Suprapubic skin (tissue), 4 donors: ENCODE data around the gene SH3RF1. TPM values are rescaled to one million over a fixed set of nuclear protein-coding genes. Genes with fewer than 3 reads are reported as not detected.
"Not testable (repeated sequence)": the region's sequence is repeated elsewhere in the genome, so short reads cannot be mapped to it uniquely, and the experiment has no call there.

Experiments used
- DNase-seq, 2 donors: peaks; one replicate each; pipeline ENCODE4 v3.0.0-alpha.2; 2019; ENCODE audit warnings: low spot score in 2 of 2
- H3K27ac ChIP-seq: fragments of 200-600 bp; sonication (generic); one replicate; pipeline ENCODE4 v1.5.1; 2019
- H3K27me3 ChIP-seq: fragments of 200-600 bp; sonication (generic); one replicate; pipeline ENCODE4 v1.5.1; 2019
- H3K36me3 ChIP-seq: fragments of 200-600 bp; sonication (generic); one replicate; pipeline ENCODE4 v1.5.1; 2019
- H3K4me1 ChIP-seq: fragments of 200-600 bp; sonication (generic); one replicate; pipeline ENCODE4 v1.5.1; 2019
- H3K4me3 ChIP-seq: fragments of 200-600 bp; sonication (generic); one replicate; pipeline ENCODE4 v1.5.1; 2019; ENCODE audit warnings: mild to moderate bottlenecking
- H3K9me3 ChIP-seq: fragments of 200-600 bp; sonication (generic); one replicate; pipeline ENCODE4 v1.5.1; 2019
- EP300 ChIP-seq: sonication (generic); formaldehyde crosslinking; IDR thresholded peaks from one replicate; pipeline ENCODE4 v1.6.1; 2017; ENCODE audit warnings: antibody characterized with exemption
- POLR2A ChIP-seq, 2 donors: fragments of 450-650 bp; IDR thresholded peaks; one replicate each; pipeline ENCODE4 v1.6.1; 2017; ENCODE audit warnings: antibody characterized with exemption in 2 of 2, mild to moderate bottlenecking in 2 of 2, moderate library complexity in 2 of 2
- POLR2AphosphoS5 ChIP-seq, 3 donors: sonication (generic); formaldehyde crosslinking; IDR thresholded peaks; one replicate each; pipeline ENCODE4 v1.6.1; 2017; ENCODE audit warnings: antibody characterized with exemption in 3 of 3
- whole genome bisulfite sequencing: methylation state at CpG from one replicate; pipeline ENCODE4 v1.1.5; 2018; 5-methylcytosine and 5-hydroxymethylcytosine counted together
- total RNA-seq, 4 donors: library from RNA; depleted of rRNA; stranded (reverse); fragments of >200 nt; gene quantifications; one replicate each; pipeline ENCODE4 v1.1.0, GENCODE V29; 2016
- TF ChIP-seq, protein P1 (sequence below), 2 donors: fragments of 200-600 bp in 1 of 2; fragments of 450-650 bp in 1 of 2; sonication (generic) in 1 of 2; IDR thresholded peaks; one replicate each; pipeline ENCODE4 v1.5.1; 2016 to 2019; ENCODE audit warnings: antibody characterized with exemption in 2 of 2, mild to moderate bottlenecking in 1 of 2, moderate library complexity in 1 of 2

The SH3RF1 gene
- total RNA-seq, 4 donors from 2014 or later = 10.8 to 18.1 (median 15.0) TPM

DNA sequence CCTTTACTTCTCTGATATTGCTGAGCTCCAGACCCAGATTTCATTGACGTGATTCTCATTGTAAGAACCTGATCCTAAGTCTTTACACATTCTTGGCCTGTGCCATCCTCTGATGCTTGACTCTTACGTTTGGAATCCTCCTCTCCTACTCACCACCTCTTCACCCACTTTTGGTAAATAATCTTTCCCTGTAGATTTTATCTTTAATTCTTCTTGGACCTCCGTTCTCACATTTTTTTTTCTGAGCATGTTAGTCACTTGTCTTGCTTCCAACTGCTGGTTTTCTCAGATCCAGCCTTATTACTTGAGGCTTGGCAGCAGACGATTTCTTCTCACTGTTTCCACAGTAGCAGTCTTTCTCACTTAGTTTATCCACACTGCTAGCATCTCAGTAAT lies 12.4 kb upstream of the SH3RF1 start:
- no peak overlapping the region for H3K4me3 ChIP-seq
- no peaks in the 10 kb centered on the region for H3K4me1 ChIP-seq
- H3K9me3 ChIP-seq = no peaks in the 10 kb centered on the region
- DNase-seq = no peak
- no peaks in the 10 kb centered on the region for H3K36me3 ChIP-seq
- H3K27ac ChIP-seq = no peak overlapping the region
- WGBS = 36% methylated on average over 4 of the region's 4 CpGs
- TF ChIP-seq POLR2A (IDR thresholded peaks at IDR 0.05) (no peak), EP300 (no peak), POLR2AphosphoS5 (IDR thresholded peaks at IDR 0.05) (no peak)
- TF ChIP-seq, protein P1, sequence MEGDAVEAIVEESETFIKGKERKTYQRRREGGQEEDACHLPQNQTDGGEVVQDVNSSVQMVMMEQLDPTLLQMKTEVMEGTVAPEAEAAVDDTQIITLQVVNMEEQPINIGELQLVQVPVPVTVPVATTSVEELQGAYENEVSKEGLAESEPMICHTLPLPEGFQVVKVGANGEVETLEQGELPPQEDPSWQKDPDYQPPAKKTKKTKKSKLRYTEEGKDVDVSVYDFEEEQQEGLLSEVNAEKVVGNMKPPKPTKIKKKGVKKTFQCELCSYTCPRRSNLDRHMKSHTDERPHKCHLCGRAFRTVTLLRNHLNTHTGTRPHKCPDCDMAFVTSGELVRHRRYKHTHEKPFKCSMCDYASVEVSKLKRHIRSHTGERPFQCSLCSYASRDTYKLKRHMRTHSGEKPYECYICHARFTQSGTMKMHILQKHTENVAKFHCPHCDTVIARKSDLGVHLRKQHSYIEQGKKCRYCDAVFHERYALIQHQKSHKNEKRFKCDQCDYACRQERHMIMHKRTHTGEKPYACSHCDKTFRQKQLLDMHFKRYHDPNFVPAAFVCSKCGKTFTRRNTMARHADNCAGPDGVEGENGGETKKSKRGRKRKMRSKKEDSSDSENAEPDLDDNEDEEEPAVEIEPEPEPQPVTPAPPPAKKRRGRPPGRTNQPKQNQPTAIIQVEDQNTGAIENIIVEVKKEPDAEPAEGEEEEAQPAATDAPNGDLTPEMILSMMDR (IDR thresholded peaks at IDR 0.05) = no peak
- H3K27me3 ChIP-seq = no peaks in the 10 kb centered on the region

DNA sequence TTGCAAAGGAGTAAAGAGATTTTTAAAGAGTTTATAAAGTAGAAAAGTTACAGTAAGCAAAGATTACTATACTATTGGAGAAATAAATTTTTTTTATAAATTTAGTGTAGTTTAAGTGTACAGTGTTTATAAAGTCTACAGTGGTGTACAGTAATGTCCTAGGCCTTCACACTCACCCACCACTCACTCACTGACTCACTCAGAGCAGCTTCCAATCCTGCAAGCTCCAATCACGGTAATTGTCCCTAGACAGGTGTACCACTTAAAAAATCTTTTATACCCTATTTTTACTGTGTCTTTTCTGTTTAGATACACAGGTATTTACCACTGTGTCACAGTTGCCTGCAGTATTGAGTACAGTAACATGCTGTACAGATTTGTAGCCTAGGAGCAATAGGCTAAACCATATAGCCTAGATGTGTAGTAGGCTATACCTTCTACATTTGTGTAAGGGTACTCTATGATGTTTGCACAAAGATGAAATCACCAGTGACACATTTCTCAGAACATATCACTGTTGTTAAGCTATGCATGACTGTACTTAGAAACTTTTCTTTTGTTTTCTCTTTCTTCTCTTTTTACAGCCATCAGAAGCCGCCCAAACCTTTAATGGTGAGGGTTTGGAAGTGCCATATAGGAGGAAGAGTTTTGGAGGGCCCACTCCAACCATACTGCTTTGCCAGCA lies 11.8 kb upstream of the SH3RF1 start:
- DNase-seq = no peak
- H3K27ac ChIP-seq = no peak overlapping the region
- 91% methylated on average over 2 of the region's 2 CpGs for WGBS
- TF ChIP-seq, protein P1 (IDR thresholded peaks at IDR 0.05) = no peak
- TF ChIP-seq EP300 = no peak
- TF ChIP-seq POLR2AphosphoS5 (IDR thresholded peaks at IDR 0.05) = no peak
- TF ChIP-seq POLR2A (IDR thresholded peaks at IDR 0.05) = no peak
- no peak overlapping the region for H3K4me3 ChIP-seq
- H3K27me3 ChIP-seq = no peaks in the 10 kb centered on the region
- H3K4me1 ChIP-seq = no peaks in the 10 kb centered on the region
- no peaks in the 10 kb centered on the region for H3K9me3 ChIP-seq
- H3K36me3 ChIP-seq = no peaks in the 10 kb centered on the region

DNA sequence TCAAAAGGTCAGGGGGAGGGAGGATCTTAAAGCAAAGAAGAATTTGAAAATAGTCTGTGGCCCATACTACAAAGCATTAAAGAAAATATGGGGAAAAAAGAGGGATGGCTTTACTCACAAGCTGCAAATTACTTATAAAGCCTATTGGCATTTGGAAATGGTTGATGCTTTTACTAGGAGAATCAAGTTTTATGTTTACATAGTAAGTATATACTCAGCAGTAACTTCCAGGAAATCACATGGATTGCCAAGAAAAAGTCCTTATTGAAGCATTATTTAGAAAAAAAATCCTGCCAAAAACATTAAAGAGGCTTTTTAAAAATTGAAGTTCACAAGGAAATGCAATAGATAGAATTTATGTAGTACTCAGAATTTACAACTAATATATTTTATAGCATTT lies 8.4 kb upstream of the SH3RF1 start:
- Histone ChIP-seq H3K4me3 (no peak overlapping the region), H3K27ac (no peak overlapping the region), H3K27me3 (no peaks in the 10 kb centered on the region), H3K9me3 (no peaks in the 10 kb centered on the region), H3K36me3 (no peaks in the 10 kb centered on the region), H3K4me1 (no peaks in the 10 kb centered on the region)
- no peak for DNase-seq
- TF ChIP-seq, protein P1 (IDR thresholded peaks at IDR 0.05) = no peak
- TF ChIP-seq POLR2AphosphoS5 (IDR thresholded peaks at IDR 0.05) (no peak), EP300 (no peak), POLR2A (IDR thresholded peaks at IDR 0.05) (no peak)

DNA sequence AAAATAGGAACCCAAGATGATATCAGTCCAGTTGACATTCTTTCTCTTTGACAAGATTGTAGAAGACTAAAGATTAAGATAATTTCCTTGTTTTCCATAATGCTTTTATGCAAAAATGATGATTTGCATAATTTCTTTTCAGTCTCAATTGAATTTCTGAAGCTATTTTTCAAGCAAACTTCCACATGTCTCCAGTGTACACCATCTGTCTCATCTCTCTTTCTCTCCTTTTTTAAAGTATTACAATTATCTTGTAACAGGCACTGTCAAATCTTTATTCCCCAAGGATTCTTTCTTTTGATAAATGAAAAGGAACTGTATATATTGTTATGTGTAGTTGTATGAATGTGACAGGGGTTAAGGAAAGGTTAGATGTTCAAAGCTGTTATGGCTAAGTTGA lies 7.9 kb upstream of the SH3RF1 start:
- no peak for DNase-seq
- no peak for TF ChIP-seq POLR2AphosphoS5 (IDR thresholded peaks at IDR 0.05)
- TF ChIP-seq POLR2A (IDR thresholded peaks at IDR 0.05) = no peak
- TF ChIP-seq EP300 = no peak
- TF ChIP-seq, protein P1 (IDR thresholded peaks at IDR 0.05) = no peak
- Histone ChIP-seq H3K9me3 (no peaks in the 10 kb centered on the region), H3K27me3 (no peaks in the 10 kb centered on the region), H3K4me1 (no peaks in the 10 kb centered on the region), H3K27ac (no peak overlapping the region), H3K36me3 (no peaks in the 10 kb centered on the region), H3K4me3 (no peak overlapping the region)

DNA sequence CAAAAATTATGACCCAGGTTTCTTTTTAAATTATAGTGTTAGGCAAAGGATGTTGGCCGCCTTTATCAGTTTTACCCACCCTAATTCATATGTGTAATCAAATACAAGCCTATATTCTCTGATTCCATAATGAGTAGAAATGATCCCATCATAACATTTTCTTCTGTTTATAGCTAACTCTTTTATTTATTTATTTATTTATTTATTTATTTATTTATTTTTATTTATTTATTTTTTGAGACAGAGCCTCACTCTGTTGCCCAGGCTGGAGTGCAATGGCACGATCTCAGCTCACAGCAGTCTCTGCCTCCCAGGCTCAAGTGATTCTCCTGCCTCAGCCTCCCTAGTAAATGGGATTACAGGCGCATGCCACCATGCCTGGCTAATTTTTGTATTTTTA lies 7.1 kb upstream of the SH3RF1 start:
- 95% methylated on average over 3 of the region's 3 CpGs for WGBS
- H3K9me3 ChIP-seq, H3K27me3 ChIP-seq, H3K27ac ChIP-seq, DNase-seq, H3K36me3 ChIP-seq, H3K4me1 ChIP-seq, H3K4me3 ChIP-seq: not testable (repeated sequence)

DNA sequence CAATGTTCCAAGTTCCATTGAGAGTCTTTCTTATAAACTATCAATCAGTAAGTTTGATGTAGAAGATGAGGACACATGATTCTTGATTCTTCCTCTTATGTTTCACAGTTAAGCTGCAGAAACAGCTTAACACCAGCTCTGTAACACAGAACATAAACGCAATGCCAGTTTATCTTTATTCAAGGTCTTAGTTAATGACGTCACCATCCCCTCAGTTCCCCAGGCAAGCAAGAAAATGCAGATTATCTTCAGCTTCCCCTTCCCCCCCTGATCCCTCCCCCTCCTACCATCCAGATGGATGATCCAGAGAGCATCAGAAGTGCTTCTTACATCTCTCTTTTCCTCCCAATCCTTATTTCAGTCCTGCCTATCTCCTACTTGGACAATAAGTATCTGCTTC lies 4.4 kb upstream of the SH3RF1 start:
- Histone ChIP-seq H3K4me1 (peaks cover 11% of the 10 kb centered on the region), H3K9me3 (no peaks in the 10 kb centered on the region), H3K36me3 (no peaks in the 10 kb centered on the region), H3K4me3 (no peak overlapping the region), H3K27ac (no peak overlapping the region), H3K27me3 (no peaks in the 10 kb centered on the region)
- TF ChIP-seq POLR2A (IDR thresholded peaks at IDR 0.05) = no peak
- TF ChIP-seq POLR2AphosphoS5 (IDR thresholded peaks at IDR 0.05) = no peak
- no peak for TF ChIP-seq EP300
- TF ChIP-seq, protein P1 (IDR thresholded peaks at IDR 0.05) = no peak
- WGBS = 52% methylated on average over 2 of the region's 2 CpGs
- no peak for DNase-seq
